Panc1 (cell line): ENCODE data around the gene CMTM6.

Source experiments
- POLR2AphosphoS5 ChIP-seq: IDR thresholded peaks from 2 replicates; pipeline ENCODE4 v1.6.1; 2012; ENCODE audit warnings: mild to moderate bottlenecking, low read depth, low read length, moderate library complexity
- TCF7L2 ChIP-seq: IDR thresholded peaks from 2 replicates; pipeline ENCODE4 v1.6.1; 2011; ENCODE audit warnings: mild to moderate bottlenecking, low read depth, low read length, inconsistent platforms
- TF ChIP-seq, protein P1 (sequence below): fragments of 450-650 bp; IDR thresholded peaks from 2 replicates; pipeline ENCODE4 v1.5.1; 2017; ENCODE audit warnings: mild to moderate bottlenecking

DNA sequence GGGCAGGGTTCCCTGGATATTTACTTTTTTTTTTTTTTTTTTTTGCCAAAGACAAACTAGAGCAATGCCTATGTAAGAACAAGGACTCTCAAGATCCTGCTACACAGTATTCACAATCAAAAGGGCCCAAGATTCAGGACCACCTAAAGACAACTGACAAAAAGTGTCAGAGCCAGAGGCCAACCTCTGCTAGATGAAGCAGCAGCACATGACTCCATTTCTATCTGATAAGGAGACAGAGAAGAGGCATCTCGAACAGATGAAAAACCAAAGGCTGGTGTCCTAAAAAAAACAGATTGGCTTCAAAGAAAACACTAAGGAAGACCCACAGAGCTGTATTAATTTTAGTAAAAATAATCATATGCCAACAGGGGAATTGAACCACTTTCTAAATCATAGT lies 20.0 kb downstream of the CMTM6 start:
- TF ChIP-seq, protein P1, sequence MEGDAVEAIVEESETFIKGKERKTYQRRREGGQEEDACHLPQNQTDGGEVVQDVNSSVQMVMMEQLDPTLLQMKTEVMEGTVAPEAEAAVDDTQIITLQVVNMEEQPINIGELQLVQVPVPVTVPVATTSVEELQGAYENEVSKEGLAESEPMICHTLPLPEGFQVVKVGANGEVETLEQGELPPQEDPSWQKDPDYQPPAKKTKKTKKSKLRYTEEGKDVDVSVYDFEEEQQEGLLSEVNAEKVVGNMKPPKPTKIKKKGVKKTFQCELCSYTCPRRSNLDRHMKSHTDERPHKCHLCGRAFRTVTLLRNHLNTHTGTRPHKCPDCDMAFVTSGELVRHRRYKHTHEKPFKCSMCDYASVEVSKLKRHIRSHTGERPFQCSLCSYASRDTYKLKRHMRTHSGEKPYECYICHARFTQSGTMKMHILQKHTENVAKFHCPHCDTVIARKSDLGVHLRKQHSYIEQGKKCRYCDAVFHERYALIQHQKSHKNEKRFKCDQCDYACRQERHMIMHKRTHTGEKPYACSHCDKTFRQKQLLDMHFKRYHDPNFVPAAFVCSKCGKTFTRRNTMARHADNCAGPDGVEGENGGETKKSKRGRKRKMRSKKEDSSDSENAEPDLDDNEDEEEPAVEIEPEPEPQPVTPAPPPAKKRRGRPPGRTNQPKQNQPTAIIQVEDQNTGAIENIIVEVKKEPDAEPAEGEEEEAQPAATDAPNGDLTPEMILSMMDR, result no peak
- TF ChIP-seq POLR2AphosphoS5 (no peak), TCF7L2 (no peak)
